HEK293T (cell line): ENCODE data around the gene CROCC.

Experiments
- ARNT ChIP-seq: fragments of 450-650 bp; IDR thresholded peaks from 2 replicates; pipeline ENCODE4 v1.6.1; 2017; ENCODE audit warnings: mild to moderate bottlenecking
- CTBP1 ChIP-seq: fragments of 450-650 bp; IDR thresholded peaks from 2 replicates; pipeline ENCODE4 v1.6.1; 2016; ENCODE audit warnings: borderline replicate concordance
- ELF4 ChIP-seq: fragments of 450-650 bp; IDR thresholded peaks from 2 replicates; pipeline ENCODE4 v1.6.1; 2017; ENCODE audit warnings: antibody characterized with exemption
- FOXA1 ChIP-seq: fragments of 450-650 bp; IDR thresholded peaks from 2 replicates; pipeline ENCODE4 v1.6.1; 2016; ENCODE audit warnings: mild to moderate bottlenecking
- FOXK2 ChIP-seq: fragments of 450-650 bp; IDR thresholded peaks from 2 replicates; pipeline ENCODE4 v1.6.1; 2016; ENCODE audit warnings: mild to moderate bottlenecking
- FOXM1 ChIP-seq: fragments of 450-650 bp; IDR thresholded peaks from 2 replicates; pipeline ENCODE4 v1.6.1; 2017; ENCODE audit warnings: mild to moderate bottlenecking, borderline replicate concordance
- HDGF ChIP-seq: fragments of 450-650 bp; IDR thresholded peaks from 2 replicates; pipeline ENCODE4 v1.6.1; 2017; ENCODE audit warnings: antibody characterized with exemption, borderline replicate concordance
- NFRKB ChIP-seq: fragments of 450-650 bp; IDR thresholded peaks from 2 replicates; pipeline ENCODE4 v1.6.1; 2016; ENCODE audit warnings: mild to moderate bottlenecking, moderate library complexity
- SP1 ChIP-seq: fragments of 450-650 bp; IDR thresholded peaks from 2 replicates; pipeline ENCODE4 v1.6.1; 2017
- TARDBP ChIP-seq: fragments of 450-650 bp; IDR thresholded peaks from 2 replicates; pipeline ENCODE4 v1.6.1; 2016
- TF ChIP-seq, protein P1 (sequence below): fragments of 450-650 bp; IDR thresholded peaks from 2 replicates; pipeline ENCODE4 v1.6.1; 2016

DNA sequence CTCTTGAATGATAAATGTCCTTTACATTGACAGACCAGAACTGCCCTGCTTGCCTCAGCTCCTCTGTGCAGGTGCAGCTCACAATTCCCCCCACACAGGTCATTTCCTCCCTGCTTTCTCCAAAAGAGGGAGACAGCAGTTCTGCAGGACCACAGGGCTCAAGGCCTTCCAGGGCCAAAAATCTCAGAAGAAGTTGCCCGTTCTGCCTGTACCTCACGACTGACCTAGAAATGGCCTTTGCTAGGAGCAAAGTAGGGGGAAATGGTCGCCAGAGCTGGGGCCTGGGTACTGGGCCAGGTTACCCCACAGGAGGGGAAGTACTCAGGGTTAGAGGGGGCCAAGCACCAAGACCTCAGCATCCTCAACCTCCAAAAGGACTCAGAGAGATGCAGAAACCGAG, 14.9 kb upstream of the CROCC start:
- no peak for TF ChIP-seq FOXM1
- TF ChIP-seq HDGF: no peak
- no peak for TF ChIP-seq CTBP1
- no peak for TF ChIP-seq FOXK2
- TF ChIP-seq, protein P1, sequence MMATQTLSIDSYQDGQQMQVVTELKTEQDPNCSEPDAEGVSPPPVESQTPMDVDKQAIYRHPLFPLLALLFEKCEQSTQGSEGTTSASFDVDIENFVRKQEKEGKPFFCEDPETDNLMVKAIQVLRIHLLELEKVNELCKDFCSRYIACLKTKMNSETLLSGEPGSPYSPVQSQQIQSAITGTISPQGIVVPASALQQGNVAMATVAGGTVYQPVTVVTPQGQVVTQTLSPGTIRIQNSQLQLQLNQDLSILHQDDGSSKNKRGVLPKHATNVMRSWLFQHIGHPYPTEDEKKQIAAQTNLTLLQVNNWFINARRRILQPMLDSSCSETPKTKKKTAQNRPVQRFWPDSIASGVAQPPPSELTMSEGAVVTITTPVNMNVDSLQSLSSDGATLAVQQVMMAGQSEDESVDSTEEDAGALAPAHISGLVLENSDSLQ: no peak
- no peak for TF ChIP-seq ARNT
- TF ChIP-seq ELF4: no peak
- no peak for TF ChIP-seq FOXA1
- TF ChIP-seq SP1: no peak
- TF ChIP-seq NFRKB: no peak
- TF ChIP-seq TARDBP: no peak
